WTC11 (cell line): Measurements from ENCODE around the gene NOXO1.

ENCODE experiments used
- ATF2 ChIP-seq: sonication (generic); formaldehyde crosslinking; IDR thresholded peaks from 2 replicates; pipeline ENCODE4 v1.8.1; 2022; ENCODE audit warnings: low read depth, missing genetic modification reagents, borderline replicate concordance
- USF2 ChIP-seq: sonication (generic); formaldehyde crosslinking; IDR thresholded peaks from 2 replicates; pipeline ENCODE4 v1.8.1; 2023; ENCODE audit warnings: mild to moderate bottlenecking, missing genetic modification reagents, moderate library complexity
- ZNF317 ChIP-seq: sonication (generic); formaldehyde crosslinking; IDR thresholded peaks from 2 replicates; pipeline ENCODE4 v1.8.1; 2023; ENCODE audit warnings: low read depth, mild to moderate bottlenecking, moderate library complexity, missing genetic modification reagents, borderline replicate concordance
- TF ChIP-seq, protein P1 (sequence below): sonication (generic); formaldehyde crosslinking; IDR thresholded peaks from 2 replicates; pipeline ENCODE4 v1.8.0; 2022; ENCODE audit warnings: mild to moderate bottlenecking, missing genetic modification reagents
- TF ChIP-seq, protein P2 (sequence below): fragments of 200-600 bp; IDR thresholded peaks from 2 replicates; pipeline ENCODE4 v1.8.0; 2022; ENCODE audit warnings: antibody characterized with exemption
- TF ChIP-seq, protein P3 (sequence below): fragments of 250-450 bp; sonication (Bioruptor Pico); IDR thresholded peaks from 2 replicates; pipeline ENCODE4 v1.8.0; 2021; ENCODE audit warnings: mild to moderate bottlenecking
- TF ChIP-seq, protein P4 (sequence below): sonication (generic); formaldehyde crosslinking; IDR thresholded peaks from 2 replicates; pipeline ENCODE4 v1.8.0; 2022; ENCODE audit warnings: missing genetic modification reagents

- TF ChIP-seq ZNF317 (CRISPR knock-in tag), result no peak
- TF ChIP-seq, protein P1, sequence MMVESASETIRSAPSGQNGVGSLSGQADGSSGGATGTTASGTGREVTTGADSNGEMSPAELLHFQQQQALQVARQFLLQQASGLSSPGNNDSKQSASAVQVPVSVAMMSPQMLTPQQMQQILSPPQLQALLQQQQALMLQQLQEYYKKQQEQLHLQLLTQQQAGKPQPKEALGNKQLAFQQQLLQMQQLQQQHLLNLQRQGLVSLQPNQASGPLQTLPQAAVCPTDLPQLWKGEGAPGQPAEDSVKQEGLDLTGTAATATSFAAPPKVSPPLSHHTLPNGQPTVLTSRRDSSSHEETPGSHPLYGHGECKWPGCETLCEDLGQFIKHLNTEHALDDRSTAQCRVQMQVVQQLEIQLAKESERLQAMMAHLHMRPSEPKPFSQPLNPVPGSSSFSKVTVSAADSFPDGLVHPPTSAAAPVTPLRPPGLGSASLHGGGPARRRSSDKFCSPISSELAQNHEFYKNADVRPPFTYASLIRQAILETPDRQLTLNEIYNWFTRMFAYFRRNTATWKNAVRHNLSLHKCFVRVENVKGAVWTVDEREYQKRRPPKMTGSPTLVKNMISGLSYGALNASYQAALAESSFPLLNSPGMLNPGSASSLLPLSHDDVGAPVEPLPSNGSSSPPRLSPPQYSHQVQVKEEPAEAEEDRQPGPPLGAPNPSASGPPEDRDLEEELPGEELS (CRISPR knock-in tag), result no peak
- TF ChIP-seq, protein P2, sequence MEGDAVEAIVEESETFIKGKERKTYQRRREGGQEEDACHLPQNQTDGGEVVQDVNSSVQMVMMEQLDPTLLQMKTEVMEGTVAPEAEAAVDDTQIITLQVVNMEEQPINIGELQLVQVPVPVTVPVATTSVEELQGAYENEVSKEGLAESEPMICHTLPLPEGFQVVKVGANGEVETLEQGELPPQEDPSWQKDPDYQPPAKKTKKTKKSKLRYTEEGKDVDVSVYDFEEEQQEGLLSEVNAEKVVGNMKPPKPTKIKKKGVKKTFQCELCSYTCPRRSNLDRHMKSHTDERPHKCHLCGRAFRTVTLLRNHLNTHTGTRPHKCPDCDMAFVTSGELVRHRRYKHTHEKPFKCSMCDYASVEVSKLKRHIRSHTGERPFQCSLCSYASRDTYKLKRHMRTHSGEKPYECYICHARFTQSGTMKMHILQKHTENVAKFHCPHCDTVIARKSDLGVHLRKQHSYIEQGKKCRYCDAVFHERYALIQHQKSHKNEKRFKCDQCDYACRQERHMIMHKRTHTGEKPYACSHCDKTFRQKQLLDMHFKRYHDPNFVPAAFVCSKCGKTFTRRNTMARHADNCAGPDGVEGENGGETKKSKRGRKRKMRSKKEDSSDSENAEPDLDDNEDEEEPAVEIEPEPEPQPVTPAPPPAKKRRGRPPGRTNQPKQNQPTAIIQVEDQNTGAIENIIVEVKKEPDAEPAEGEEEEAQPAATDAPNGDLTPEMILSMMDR, result no peak
- no peak for TF ChIP-seq USF2 (CRISPR knock-in tag)
- TF ChIP-seq, protein P3, sequence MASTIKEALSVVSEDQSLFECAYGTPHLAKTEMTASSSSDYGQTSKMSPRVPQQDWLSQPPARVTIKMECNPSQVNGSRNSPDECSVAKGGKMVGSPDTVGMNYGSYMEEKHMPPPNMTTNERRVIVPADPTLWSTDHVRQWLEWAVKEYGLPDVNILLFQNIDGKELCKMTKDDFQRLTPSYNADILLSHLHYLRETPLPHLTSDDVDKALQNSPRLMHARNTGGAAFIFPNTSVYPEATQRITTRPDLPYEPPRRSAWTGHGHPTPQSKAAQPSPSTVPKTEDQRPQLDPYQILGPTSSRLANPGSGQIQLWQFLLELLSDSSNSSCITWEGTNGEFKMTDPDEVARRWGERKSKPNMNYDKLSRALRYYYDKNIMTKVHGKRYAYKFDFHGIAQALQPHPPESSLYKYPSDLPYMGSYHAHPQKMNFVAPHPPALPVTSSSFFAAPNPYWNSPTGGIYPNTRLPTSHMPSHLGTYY (CRISPR knock-in tag), result no peak
- TF ChIP-seq, protein P4, sequence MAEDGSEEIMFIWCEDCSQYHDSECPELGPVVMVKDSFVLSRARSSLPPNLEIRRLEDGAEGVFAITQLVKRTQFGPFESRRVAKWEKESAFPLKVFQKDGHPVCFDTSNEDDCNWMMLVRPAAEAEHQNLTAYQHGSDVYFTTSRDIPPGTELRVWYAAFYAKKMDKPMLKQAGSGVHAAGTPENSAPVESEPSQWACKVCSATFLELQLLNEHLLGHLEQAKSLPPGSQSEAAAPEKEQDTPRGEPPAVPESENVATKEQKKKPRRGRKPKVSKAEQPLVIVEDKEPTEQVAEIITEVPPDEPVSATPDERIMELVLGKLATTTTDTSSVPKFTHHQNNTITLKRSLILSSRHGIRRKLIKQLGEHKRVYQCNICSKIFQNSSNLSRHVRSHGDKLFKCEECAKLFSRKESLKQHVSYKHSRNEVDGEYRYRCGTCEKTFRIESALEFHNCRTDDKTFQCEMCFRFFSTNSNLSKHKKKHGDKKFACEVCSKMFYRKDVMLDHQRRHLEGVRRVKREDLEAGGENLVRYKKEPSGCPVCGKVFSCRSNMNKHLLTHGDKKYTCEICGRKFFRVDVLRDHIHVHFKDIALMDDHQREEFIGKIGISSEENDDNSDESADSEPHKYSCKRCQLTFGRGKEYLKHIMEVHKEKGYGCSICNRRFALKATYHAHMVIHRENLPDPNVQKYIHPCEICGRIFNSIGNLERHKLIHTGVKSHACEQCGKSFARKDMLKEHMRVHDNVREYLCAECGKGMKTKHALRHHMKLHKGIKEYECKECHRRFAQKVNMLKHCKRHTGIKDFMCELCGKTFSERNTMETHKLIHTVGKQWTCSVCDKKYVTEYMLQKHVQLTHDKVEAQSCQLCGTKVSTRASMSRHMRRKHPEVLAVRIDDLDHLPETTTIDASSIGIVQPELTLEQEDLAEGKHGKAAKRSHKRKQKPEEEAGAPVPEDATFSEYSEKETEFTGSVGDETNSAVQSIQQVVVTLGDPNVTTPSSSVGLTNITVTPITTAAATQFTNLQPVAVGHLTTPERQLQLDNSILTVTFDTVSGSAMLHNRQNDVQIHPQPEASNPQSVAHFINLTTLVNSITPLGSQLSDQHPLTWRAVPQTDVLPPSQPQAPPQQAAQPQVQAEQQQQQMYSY (CRISPR knock-in tag), result no peak
- no peak for TF ChIP-seq ATF2
These were observed 17.9 kb upstream of the NOXO1 start for GRCh38 chr16:1998852-1999801.
